K562 (cell line): ENCODE measurements around the gene CNOT4. TPM values are rescaled to one million over a fixed set of nuclear protein-coding genes. Genes with fewer than 3 reads are reported as not detected.
A peak's percentile ranks its signal among the peaks of the same experiment; 100 is the strongest.

Source experiments
- ATAC-seq: fragments of 200-7000 bp; cut with Tn5 transposase; 3 replicates; pipeline ENCODE4 v1.9.1; 2020; ENCODE audit warnings: moderate library complexity
- BruUV-seq: library from RNA; stranded (reverse); fragments of 400-500 nt; replicated peaks from 2 replicates; lab custom pipeline; 2021; lab: Mats Ljungman, UMichigan
- CTCF ChIA-PET: fragments of 300-600 bp; formaldehyde crosslinking; extraction: SDS; loops from one replicate; lab custom pipeline; 2021; ENCODE audit warnings: low intra/inter-chr PET ratio; lab: Yijun Ruan, JAX
- POLR2A ChIA-PET: fragments of 300-600, 350-650 bp; sonication (Branson Sonifier 250); formaldehyde crosslinking; extraction: SDS; loops from one replicate; lab custom pipeline; 2021; ENCODE audit warnings: antibody characterized with exemption, inconsistent platforms; lab: Yijun Ruan, JAX
- DNase-seq, 4 experiments: peaks; one replicate each; pipeline versions ENCODE4 v3.0.0 to v3.0.0-alpha.2; 2011 to 2018; ENCODE audit warnings: low spot score in 3 of 4, mixed read lengths in 3 of 4; ENCODE audit errors: extremely low read depth in 1 of 4
- FAIRE-seq: peaks from 2 replicates; lab custom pipeline; 2011; peaks lifted over from hg19 to GRCh38; lab: Jason Lieb, UNC
- H2AFZ ChIP-seq: 2 replicates; pipeline ENCODE4 v1.6.0; 2011; ENCODE audit warnings: low read depth, low read length, control low read depth, inconsistent platforms
- H3K27ac ChIP-seq: fragments of 200-600 bp; 3 replicates; pipeline ENCODE4 v1.8.0; 2011; ENCODE audit warnings: low read depth, mild to moderate bottlenecking, control low read depth, inconsistent platforms, low read length, moderate library complexity, mixed read lengths; ENCODE audit errors: extremely low read depth
- H3K27me3 ChIP-seq, 2 experiments: fragments of 300-600 bp in 1 of 2; 2 replicates in 1 of 2; 3 replicates in 1 of 2; pipeline versions ENCODE4 v1.6.0 to v1.8.0; 2011; ENCODE audit warnings: inconsistent platforms in 2 of 2, low read length in 2 of 2, mild to moderate bottlenecking in 1 of 2, mixed read lengths in 1 of 2, moderate library complexity in 1 of 2; ENCODE audit not compliant: control insufficient read depth in 2 of 2, insufficient read depth in 2 of 2
- H3K36me3 ChIP-seq: fragments of 300-600 bp; 3 replicates; pipeline ENCODE4 v1.8.0; 2011; ENCODE audit warnings: mild to moderate bottlenecking, low read length, inconsistent platforms; ENCODE audit not compliant: control insufficient read depth, insufficient read depth
- H3K4me1 ChIP-seq, 2 experiments: fragments of 200-600 bp in 1 of 2; replicated peaks in 1 of 2; 2 replicates in 1 of 2; 3 replicates in 1 of 2; pipeline versions ENCODE4 v1.5.1 to v1.8.0; 2011; ENCODE audit warnings: inconsistent platforms in 2 of 2, low read length in 2 of 2, mild to moderate bottlenecking in 1 of 2, mixed read lengths in 1 of 2, moderate library complexity in 1 of 2; ENCODE audit not compliant: control insufficient read depth in 2 of 2, insufficient read depth in 2 of 2
- H3K4me2 ChIP-seq: 2 replicates; pipeline ENCODE4 v1.6.1; 2011; ENCODE audit warnings: low read length, control low read depth, inconsistent platforms, mixed read lengths; ENCODE audit not compliant: insufficient read depth
- H3K4me3 ChIP-seq: fragments of 200-600 bp; sonication (generic), shearing (Covaris generic); 2 replicates; pipeline ENCODE4 v1.5.1; 2016; ENCODE audit warnings: control low read depth, inconsistent platforms
- H3K79me2 ChIP-seq: fragments of 200-600 bp; 3 replicates; pipeline ENCODE4 v1.8.0; 2011; ENCODE audit warnings: low read length, inconsistent platforms; ENCODE audit not compliant: control insufficient read depth, insufficient read depth
- H3K9ac ChIP-seq, 2 experiments: 2 replicates each; pipeline versions ENCODE4 v1.6.0 to v1.6.1; 2011; ENCODE audit warnings: low read depth in 2 of 2, low read length in 2 of 2, control low read depth in 1 of 2, inconsistent platforms in 1 of 2, mild to moderate bottlenecking in 1 of 2, mixed read lengths in 1 of 2; ENCODE audit not compliant: insufficient read depth in 1 of 2
- H3K9me1 ChIP-seq: one replicate; pipeline ENCODE4 v1.6.0; 2011; ENCODE audit warnings: inconsistent platforms, mild to moderate bottlenecking, low read length, moderate library complexity; ENCODE audit not compliant: control insufficient read depth, insufficient read depth
- H3K9me3 ChIP-seq: replicated peaks from 2 replicates; pipeline ENCODE4 v1.5.1; 2011; ENCODE audit warnings: low read depth, low read length, inconsistent platforms; ENCODE audit not compliant: control insufficient read depth, insufficient read depth
- H4K20me1 ChIP-seq: replicated peaks from 2 replicates; pipeline ENCODE4 v1.6.1; 2011; ENCODE audit warnings: low read length, inconsistent platforms, mixed read lengths; ENCODE audit not compliant: control insufficient read depth, insufficient read depth
- ARID1B ChIP-seq: fragments of 450-650 bp; IDR thresholded peaks from 2 replicates; pipeline ENCODE4 v1.6.1; 2016; ENCODE audit warnings: antibody characterized with exemption, mild to moderate bottlenecking, inconsistent platforms
- CBFA2T2 ChIP-seq: fragments of 450-650 bp; conservative IDR thresholded peaks from 2 replicates; pipeline ENCODE4 v1.6.1; 2017; ENCODE audit warnings: mild to moderate bottlenecking
- CBX5 ChIP-seq: IDR thresholded peaks from 2 replicates; pipeline ENCODE4 v1.6.1; 2014; ENCODE audit warnings: low read depth, borderline replicate concordance
- CXXC5 ChIP-seq: fragments of 250-450 bp; sonication (Bioruptor Pico); IDR thresholded peaks from 2 replicates; pipeline ENCODE4 v1.8.0; 2022; ENCODE audit warnings: inconsistent platforms, mild to moderate bottlenecking, moderate library complexity
- EP300 ChIP-seq: IDR thresholded peaks from 2 replicates; pipeline ENCODE4 v1.6.1; 2012; ENCODE audit warnings: low read length, improper control_type of control experiment
- FOXK2 ChIP-seq, 2 experiments: fragments of 450-650 bp; IDR thresholded peaks in 1 of 2; conservative IDR thresholded peaks in 1 of 2; 2 replicates each; pipeline ENCODE4 v1.6.1; 2016; ENCODE audit warnings: low read depth in 2 of 2, mild to moderate bottlenecking in 1 of 2
- HDAC3 ChIP-seq: fragments of 450-650 bp; IDR thresholded peaks from 2 replicates; pipeline ENCODE4 v1.6.1; 2018; ENCODE audit warnings: borderline replicate concordance, mild to moderate bottlenecking, moderate library complexity; ENCODE audit not compliant: partially characterized antibody
- HES1 ChIP-seq: fragments of 450-650 bp; IDR thresholded peaks from 2 replicates; pipeline ENCODE4 v1.6.1; 2016; ENCODE audit warnings: low read depth, mild to moderate bottlenecking, moderate library complexity
- KHSRP ChIP-seq: fragments of 450-650 bp; IDR thresholded peaks from 2 replicates; pipeline ENCODE4 v1.6.1; 2017
- MEIS2 ChIP-seq: fragments of 450-650 bp; IDR thresholded peaks from 2 replicates; pipeline ENCODE4 v1.6.1; 2014; ENCODE audit warnings: mild to moderate bottlenecking; ENCODE audit not compliant: partially characterized antibody
- MTA1 ChIP-seq: fragments of 450-650 bp; IDR thresholded peaks from 2 replicates; pipeline ENCODE4 v1.6.1; 2017; ENCODE audit warnings: borderline replicate concordance
- MTA2 ChIP-seq: fragments of 450-650 bp; IDR thresholded peaks from 2 replicates; pipeline ENCODE4 v1.6.1; 2016; ENCODE audit warnings: low read depth
- NCOA1 ChIP-seq: fragments of 450-650 bp; IDR thresholded peaks from 2 replicates; pipeline ENCODE4 v1.6.1; 2016; ENCODE audit warnings: low read depth
- PML ChIP-seq: IDR thresholded peaks from 2 replicates; pipeline ENCODE4 v1.6.1; 2012; ENCODE audit warnings: low read length, inconsistent platforms
- SMARCB1 ChIP-seq: IDR thresholded peaks from 2 replicates; pipeline ENCODE4 v1.6.1; 2011; ENCODE audit warnings: improper control_type of control experiment, low read depth; ENCODE audit not compliant: insufficient read length
- SMARCE1 ChIP-seq: fragments of 450-650 bp; IDR thresholded peaks from 2 replicates; pipeline ENCODE4 v1.7.1; 2016; ENCODE audit warnings: mild to moderate bottlenecking
- TAL1 ChIP-seq: fragments of 450-650 bp; IDR thresholded peaks from 2 replicates; pipeline ENCODE4 v1.6.1; 2016; ENCODE audit warnings: mild to moderate bottlenecking
- TEAD1 ChIP-seq, 2 experiments: fragments of 450-650 bp in 1 of 2; sonication (generic) in 1 of 2; formaldehyde crosslinking; IDR thresholded peaks; 2 replicates each; pipeline versions ENCODE4 v1.4.0 to v1.8.0; 2020 to 2022; ENCODE audit warnings: mild to moderate bottlenecking in 2 of 2, missing genetic modification reagents in 1 of 2
- ZNF146 ChIP-seq: IDR thresholded peaks from one replicate; pipeline ENCODE4 v1.6.1; 2018; ENCODE audit warnings: missing compliant biosample characterization; ENCODE audit not compliant: unreplicated experiment
- ZNF239 ChIP-seq: fragments of 250-450 bp; sonication (Bioruptor Pico); IDR thresholded peaks from 2 replicates; pipeline ENCODE4 v1.4.0; 2020; ENCODE audit warnings: mild to moderate bottlenecking
- ZNF311 ChIP-seq: fragments of 250-450 bp; sonication (Bioruptor Pico); IDR thresholded peaks from 2 replicates; pipeline ENCODE4 v1.4.0; 2020; ENCODE audit warnings: mild to moderate bottlenecking, moderate library complexity
- ZNF584 ChIP-seq: fragments of 200-800 bp; sonication (Bioruptor generic); IDR thresholded peaks from 2 replicates; pipeline ENCODE4 v1.6.1; 2016; ENCODE audit warnings: low read depth, mild to moderate bottlenecking, missing genetic modification characterization, missing compliant biosample characterization
- ZNF77 ChIP-seq: fragments of 250-450 bp; sonication (Bioruptor Pico); IDR thresholded peaks from 2 replicates; pipeline ENCODE4 v1.5.0; 2020
- WGBS: fragments of 100-300 bp; shearing (Covaris generic); methylation state at CpG from one replicate; pipeline ENCODE4 v1.1.6; 2016; ENCODE audit warnings: low coverage, mixed read lengths; ENCODE audit not compliant: insufficient coverage; ENCODE audit errors: missing lambda C conversion rate; 5-methylcytosine and 5-hydroxymethylcytosine counted together
- in situ Hi-C: fragments of 300-500 bp; cut with MboI; formaldehyde crosslinking; loops from 4 replicates; pipeline ENCODE4 v1.15.0; 2018; ENCODE audit warnings: inconsistent platforms, mixed read lengths
- intact Hi-C: fragments of 100-400 bp; cut with micrococcal nuclease; formaldehyde crosslinking; loops from 2 replicates; pipeline ENCODE4 v1.14.2; 2022
- polyA plus RNA-seq, 8 experiments: library from polyadenylated mRNA; depleted of rRNA in 4 of 8; stranded (reverse) in 5 of 8; unstranded in 3 of 8; fragments of >200 nt; fragmentation: Nextera tagmentation in 2 of 8; fragmentation: Illumina TruSeq in 1 of 8; extraction: Ambion mirVana in 2 of 8; extraction: Trizol in 1 of 8; gene quantifications; 2 replicates each; pipeline versions ENCODE4 v1.2.1 to v1.2.3, GENCODE V29; 2011 to 2014; ENCODE audit warnings: inconsistent platforms in 1 of 8, missing spikeins in 1 of 8
- total RNA-seq, 7 experiments: library from RNA; depleted of rRNA in 6 of 7; stranded (reverse); fragments of >200 nt in 6 of 7; fragmentation: Illumina TruSeq in 2 of 7; extraction: Trizol in 2 of 7; gene quantifications; 2 replicates each; pipeline versions ENCODE4 v1.2.1 to v1.2.3, GENCODE V29; 2011 to 2021; ENCODE audit warnings: low replicate concordance in 1 of 7

The CNOT4 gene
- total and polyA plus RNA-seq, 9 of the 15 experiments (the other 6 are each of a cell fraction or from before 2014, with no cell fraction given): 8.6 to 24.1 (median 15.4) TPM

DNA sequence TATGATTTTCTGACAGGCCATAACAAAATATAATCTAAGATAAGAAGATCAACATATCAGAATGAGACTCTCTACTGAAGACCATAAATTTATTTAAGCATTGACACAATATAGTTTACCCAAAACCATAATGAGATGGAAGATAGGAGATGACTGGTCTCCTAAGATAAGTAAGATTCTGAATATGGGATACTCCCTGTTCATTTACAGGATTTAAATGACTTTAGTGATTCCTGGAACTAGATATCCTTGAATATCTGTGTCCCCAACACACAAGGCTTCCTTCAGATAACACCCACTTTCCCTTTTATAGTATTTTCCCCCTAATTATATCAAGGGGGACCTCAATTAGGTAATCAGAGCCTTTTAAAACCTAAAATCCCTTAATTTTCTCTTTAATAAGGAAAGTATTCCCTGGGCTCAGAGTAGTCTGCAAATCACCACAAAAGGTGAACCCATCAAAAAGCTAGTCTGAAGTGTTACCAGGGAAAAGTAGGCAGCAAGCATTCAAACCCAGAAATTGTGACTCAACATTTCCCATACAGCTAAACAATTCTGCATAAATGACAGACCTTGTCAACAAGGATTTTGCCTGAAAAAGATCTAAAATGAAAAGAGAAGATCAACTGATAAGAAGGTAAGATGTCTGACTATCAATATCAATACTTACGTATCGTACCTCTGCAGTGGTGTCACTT lies 99.9 kb downstream of the CNOT4 start:
- peaks cover 12% of the 10 kb centered on the region; the same call in 1 of the 3 replicates for H3K36me3 ChIP-seq
- H3K4me2 ChIP-seq: no peak overlapping the region
- no peak overlapping the region for H3K27ac ChIP-seq
- intact Hi-C loops (loop anchor here (5.0 to 10.0 kb wide), 3 partner anchors 82 to 235 kb away; no protein-coding TSS in a partner anchor), in situ Hi-C loops (no loop called here)
- no peak overlapping the region for H2AFZ ChIP-seq
- no TSS peak for BruUV-seq
- no peaks in the 10 kb centered on the region for H3K9me1 ChIP-seq
- H3K27me3 ChIP-seq: no peaks in the 10 kb centered on the region
- ATAC-seq (no peak; the same call in 2 of the 3 replicates), DNase-seq (peak in 2 of 4 experiments; percentile 30 to 38), FAIRE-seq (peak; percentile 42)
- H3K9me3 ChIP-seq: no peaks in the 10 kb centered on the region
- no peak overlapping the region for H3K4me3 ChIP-seq
- ChIA-PET CTCF (interaction anchor here (0.5 kb wide), 1 partner anchor 121 kb away, joined by 6 read pairs; no protein-coding TSS in a partner anchor), POLR2A (interaction anchor here (1.0 to 1.9 kb wide), 3 partner anchors 10 to 28 kb away, joined by 3 to 4 read pairs (median 4); no protein-coding TSS in a partner anchor)
- H4K20me1 ChIP-seq: no peaks in the 10 kb centered on the region
- no peak overlapping the region for H3K9ac ChIP-seq
- H3K79me2 ChIP-seq: no peaks in the 10 kb centered on the region
- H3K4me1 ChIP-seq: peaks cover 0 to 7% of the 10 kb centered on the region in 2 experiments; a peak in 2 of 5 replicates
- 76% methylated on average over 2 of the region's 2 CpGs for WGBS
- TF ChIP-seq CXXC5 (CRISPR knock-in tag) (peak; percentile 31; the same call in 1 of the 2 replicates), ZNF584 (CRISPR knock-in tag) (0 out of 2 replicates have a peak, but pooled peaks have one; percentile 52), PML (peak; percentile 91; the same call in 1 of the 2 replicates), ZNF311 (peak; percentile 66; the same call in 1 of the 2 replicates), MTA2 (peak; percentile 85), ARID1B (peak; percentile 95), CBX5 (no peak), ZNF77 (CRISPR knock-in tag) (no peak), HES1 (peak; percentile 56; the same call in 1 of the 2 replicates), TEAD1 (CRISPR knock-in tag; IDR thresholded peaks at IDR 0.05) (0 out of 4 replicates have a peak, but pooled peaks of 1 of the 2 experiments have one; percentile 72), SMARCE1 (peak; percentile 80; the same call in 1 of the 2 replicates), ZNF239 (CRISPR knock-in tag) (no peak), FOXK2 (conservative IDR thresholded peaks at IDR 0.05 in 1 of 2, IDR thresholded peaks at IDR 0.05 in 1 of 2; ENCODE audit: low read depth in 2 of 2) (peak in 1 of 2 experiments; percentile 43; a peak in 1 of 4 replicates), ZNF146 (no peak), SMARCB1 (no peak), KHSRP (peak; percentile 50; the same call in 1 of the 2 replicates), MEIS2 (peak; percentile 94), MTA1 (peak; percentile 72), NCOA1 (0 out of 2 replicates have a peak, but pooled peaks have one; percentile 33), CBFA2T2 (peak; percentile 84), TAL1 (peak; percentile 89), EP300 (peak; percentile 84), HDAC3 (peak; percentile 44)
